Liver (tissue), 9 donors: ENCODE data around the gene SMR3A. TPM values are rescaled to one million over a fixed set of nuclear protein-coding genes. Genes with fewer than 3 reads are reported as not detected.

ENCODE experiments used
- DNase-seq: peaks from one replicate; pipeline ENCODE4 v3.0.0-alpha.2; 2017; ENCODE audit warnings: low spot score
- H3K27ac ChIP-seq, 2 donors: one replicate each; pipeline ENCODE4 v1.7.0; 2013; ENCODE audit warnings: inconsistent platforms in 2 of 2, low read length in 2 of 2, control low read depth in 1 of 2, low read depth in 1 of 2, mild to moderate bottlenecking in 1 of 2
- H3K27me3 ChIP-seq, 4 donors: one replicate each; pipeline versions ENCODE4 v1.6.1 to v1.7.0; 2013; ENCODE audit warnings: low read length in 3 of 4, inconsistent platforms in 1 of 4, mild to moderate bottlenecking in 1 of 4, moderate library complexity in 1 of 4; ENCODE audit not compliant: control insufficient read depth in 4 of 4, insufficient read depth in 4 of 4
- H3K36me3 ChIP-seq, 4 donors: one replicate each; pipeline versions ENCODE4 v1.6.1 to v1.7.0; 2013; ENCODE audit warnings: low read length in 3 of 4, mild to moderate bottlenecking in 3 of 4, low read depth in 1 of 4, moderate library complexity in 1 of 4; ENCODE audit not compliant: control insufficient read depth in 4 of 4, insufficient read depth in 3 of 4
- H3K4me1 ChIP-seq, 4 donors: one replicate each; pipeline versions ENCODE4 v1.6.1 to v1.7.0; 2013; ENCODE audit warnings: low read length in 3 of 4, mild to moderate bottlenecking in 3 of 4, moderate library complexity in 1 of 4; ENCODE audit not compliant: control insufficient read depth in 4 of 4, insufficient read depth in 4 of 4
- H3K4me3 ChIP-seq, 3 donors: one replicate each; pipeline versions ENCODE4 v1.6.1 to v1.7.0; 2013; ENCODE audit warnings: low read length in 3 of 3, control low read depth in 1 of 3, low read depth in 1 of 3, mild to moderate bottlenecking in 1 of 3
- H3K9ac ChIP-seq, 2 donors: one replicate each; pipeline ENCODE4 v1.7.0; 2013; ENCODE audit warnings: low read length in 2 of 2, mild to moderate bottlenecking in 2 of 2, moderate library complexity in 2 of 2, control low read depth in 1 of 2, low read depth in 1 of 2
- H3K9me3 ChIP-seq, 4 donors: one replicate each; pipeline versions ENCODE4 v1.6.1 to v1.7.0; 2013; ENCODE audit warnings: low read length in 3 of 4; ENCODE audit not compliant: control insufficient read depth in 4 of 4
- ATF3 ChIP-seq: IDR thresholded peaks from 2 replicates; pipeline ENCODE4 v1.6.1; 2016; ENCODE audit warnings: antibody characterized with exemption
- EGR1 ChIP-seq, 2 donors: IDR thresholded peaks; 2 replicates each; pipeline ENCODE4 v1.6.1; 2016 to 2018; ENCODE audit warnings: antibody characterized with exemption in 2 of 2, low read depth in 2 of 2
- FOXA1 ChIP-seq: IDR thresholded peaks from 2 replicates; pipeline ENCODE4 v1.6.1; 2016; ENCODE audit warnings: antibody characterized with exemption
- FOXA2 ChIP-seq: IDR thresholded peaks from 2 replicates; pipeline ENCODE4 v1.6.1; 2016; ENCODE audit warnings: antibody characterized with exemption
- HNF4G ChIP-seq: IDR thresholded peaks from 2 replicates; pipeline ENCODE4 v1.6.1; 2016; ENCODE audit warnings: antibody characterized with exemption
- JUND ChIP-seq, 2 donors: IDR thresholded peaks; 2 replicates each; pipeline ENCODE4 v1.6.1; 2016; ENCODE audit warnings: antibody characterized with exemption in 2 of 2
- MAX ChIP-seq: IDR thresholded peaks from 2 replicates; pipeline ENCODE4 v1.6.1; 2016; ENCODE audit warnings: antibody characterized with exemption
- NR2F2 ChIP-seq: IDR thresholded peaks from 2 replicates; pipeline ENCODE4 v1.6.1; 2016; ENCODE audit warnings: antibody characterized with exemption
- RAD21 ChIP-seq, 2 donors: IDR thresholded peaks; 2 replicates each; pipeline ENCODE4 v1.6.1; 2016; ENCODE audit warnings: antibody characterized with exemption in 2 of 2, mild to moderate bottlenecking in 2 of 2
- SP1 ChIP-seq: IDR thresholded peaks from 2 replicates; pipeline ENCODE4 v1.6.1; 2018; ENCODE audit warnings: antibody characterized with exemption, mild to moderate bottlenecking
- YY1 ChIP-seq: IDR thresholded peaks from 2 replicates; pipeline ENCODE4 v1.6.1; 2016; ENCODE audit warnings: antibody characterized with exemption, mild to moderate bottlenecking
- WGBS: extraction: QIAGEN DNeasy Blood & Tissue Kit; methylation state at CpG from one replicate; pipeline ENCODE4 v1.1.7; 2013; 5-methylcytosine and 5-hydroxymethylcytosine counted together
- polyA plus RNA-seq, 2 donors: library from polyadenylated mRNA; stranded (reverse) in 1 of 2; unstranded in 1 of 2; fragments of 200-250 nt in 1 of 2; fragments of >200 nt in 1 of 2; fragmentation: Nextera tagmentation in 1 of 2; extraction: Ambion mirVana in 1 of 2; gene quantifications; one replicate each; pipeline versions ENCODE4 v1.2.1 to v1.2.3, GENCODE V29; 2013 to 2015
- total RNA-seq, 2 donors: library from RNA; depleted of rRNA; stranded (reverse); fragments of >200 nt; gene quantifications; one replicate each; pipeline ENCODE4 v1.2.3, GENCODE V29; 2014
- TF ChIP-seq, protein P1 (sequence below): IDR thresholded peaks from 2 replicates; pipeline ENCODE4 v1.6.1; 2016; ENCODE audit warnings: antibody characterized with exemption
- TF ChIP-seq, protein P2 (sequence below): fragments of 150-350 bp; IDR thresholded peaks from 2 replicates; pipeline ENCODE4 v1.5.1; 2017; ENCODE audit warnings: improper control_type of control experiment, low read depth, low read length; ENCODE audit not compliant: missing input control
- donor health status: healthy.
- donor health status: healthy.
- donor health status: healthy.
- donor health status: healthy.
- donor health status: healthy.

The SMR3A gene
- total and polyA plus RNA-seq, 4 donors, result not detected

GRCh38 chr4:70367813-70368212, 7.3 kb downstream of the SMR3A start:
- H3K9me3 ChIP-seq, result no peaks in the 10 kb centered on the region
- H3K4me1 ChIP-seq, result no peaks in the 10 kb centered on the region
- TF ChIP-seq ATF3 (no peak), EGR1 (IDR thresholded peaks at IDR 0.05; ENCODE audit: low read depth in 2 of 2) (no peak), FOXA2 (no peak), YY1 (no peak), FOXA1 (no peak)
- TF ChIP-seq, protein P1, sequence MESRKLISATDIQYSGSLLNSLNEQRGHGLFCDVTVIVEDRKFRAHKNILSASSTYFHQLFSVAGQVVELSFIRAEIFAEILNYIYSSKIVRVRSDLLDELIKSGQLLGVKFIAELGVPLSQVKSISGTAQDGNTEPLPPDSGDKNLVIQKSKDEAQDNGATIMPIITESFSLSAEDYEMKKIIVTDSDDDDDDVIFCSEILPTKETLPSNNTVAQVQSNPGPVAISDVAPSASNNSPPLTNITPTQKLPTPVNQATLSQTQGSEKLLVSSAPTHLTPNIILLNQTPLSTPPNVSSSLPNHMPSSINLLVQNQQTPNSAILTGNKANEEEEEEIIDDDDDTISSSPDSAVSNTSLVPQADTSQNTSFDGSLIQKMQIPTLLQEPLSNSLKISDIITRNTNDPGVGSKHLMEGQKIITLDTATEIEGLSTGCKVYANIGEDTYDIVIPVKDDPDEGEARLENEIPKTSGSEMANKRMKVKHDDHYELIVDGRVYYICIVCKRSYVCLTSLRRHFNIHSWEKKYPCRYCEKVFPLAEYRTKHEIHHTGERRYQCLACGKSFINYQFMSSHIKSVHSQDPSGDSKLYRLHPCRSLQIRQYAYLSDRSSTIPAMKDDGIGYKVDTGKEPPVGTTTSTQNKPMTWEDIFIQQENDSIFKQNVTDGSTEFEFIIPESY, result no peak
- H3K27ac ChIP-seq, result no peak overlapping the region
- H3K27me3 ChIP-seq, result no peaks in the 10 kb centered on the region
- H3K36me3 ChIP-seq, result no peaks in the 10 kb centered on the region
- H3K9ac ChIP-seq, result no peak overlapping the region
- no peak overlapping the region for H3K4me3 ChIP-seq
- WGBS, result 93% methylated on average over 1 of the region's 1 CpG
- DNase-seq, result no peak

DNA sequence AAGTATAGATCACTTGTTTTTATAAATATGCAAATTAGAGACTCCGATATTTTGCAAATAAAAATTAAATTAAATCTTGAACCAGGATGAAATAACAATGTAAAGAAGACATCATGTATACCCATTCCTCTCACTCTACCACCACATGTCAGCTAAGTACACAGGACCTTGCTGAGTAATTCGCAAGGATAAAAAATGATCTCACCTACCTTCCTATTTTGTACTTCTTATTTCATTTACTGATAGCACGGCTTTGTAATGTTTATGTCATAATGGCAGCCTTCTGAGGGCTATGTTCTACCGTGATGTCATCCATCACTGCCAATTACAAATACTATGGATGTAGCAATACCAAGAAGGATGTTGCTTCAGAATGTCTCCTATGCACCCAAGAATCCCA, 11.4 kb downstream of the SMR3A start:
- H3K4me1 ChIP-seq, result no peaks in the 10 kb centered on the region
- H3K9me3 ChIP-seq, result no peaks in the 10 kb centered on the region
- no peak overlapping the region for H3K4me3 ChIP-seq
- H3K27ac ChIP-seq, result no peak overlapping the region
- no peak for TF ChIP-seq HNF4G
- TF ChIP-seq NR2F2, result no peak
- TF ChIP-seq ATF3, result no peak
- TF ChIP-seq, protein P1, result no peak
- TF ChIP-seq MAX, result no peak
- TF ChIP-seq SP1, result no peak
- TF ChIP-seq FOXA1, result no peak
- TF ChIP-seq EGR1 (IDR thresholded peaks at IDR 0.05; ENCODE audit: low read depth in 2 of 2), result no peak
- TF ChIP-seq, protein P2, sequence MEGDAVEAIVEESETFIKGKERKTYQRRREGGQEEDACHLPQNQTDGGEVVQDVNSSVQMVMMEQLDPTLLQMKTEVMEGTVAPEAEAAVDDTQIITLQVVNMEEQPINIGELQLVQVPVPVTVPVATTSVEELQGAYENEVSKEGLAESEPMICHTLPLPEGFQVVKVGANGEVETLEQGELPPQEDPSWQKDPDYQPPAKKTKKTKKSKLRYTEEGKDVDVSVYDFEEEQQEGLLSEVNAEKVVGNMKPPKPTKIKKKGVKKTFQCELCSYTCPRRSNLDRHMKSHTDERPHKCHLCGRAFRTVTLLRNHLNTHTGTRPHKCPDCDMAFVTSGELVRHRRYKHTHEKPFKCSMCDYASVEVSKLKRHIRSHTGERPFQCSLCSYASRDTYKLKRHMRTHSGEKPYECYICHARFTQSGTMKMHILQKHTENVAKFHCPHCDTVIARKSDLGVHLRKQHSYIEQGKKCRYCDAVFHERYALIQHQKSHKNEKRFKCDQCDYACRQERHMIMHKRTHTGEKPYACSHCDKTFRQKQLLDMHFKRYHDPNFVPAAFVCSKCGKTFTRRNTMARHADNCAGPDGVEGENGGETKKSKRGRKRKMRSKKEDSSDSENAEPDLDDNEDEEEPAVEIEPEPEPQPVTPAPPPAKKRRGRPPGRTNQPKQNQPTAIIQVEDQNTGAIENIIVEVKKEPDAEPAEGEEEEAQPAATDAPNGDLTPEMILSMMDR, result no peak
- no peak for TF ChIP-seq RAD21 (IDR thresholded peaks at IDR 0.05)
- TF ChIP-seq JUND (IDR thresholded peaks at IDR 0.05), result no peak
- no peaks in the 10 kb centered on the region for H3K36me3 ChIP-seq
- WGBS, result 83% methylated on average over 4 of the region's 4 CpGs
- no peak overlapping the region for H3K9ac ChIP-seq
- no peak for DNase-seq
- no peaks in the 10 kb centered on the region for H3K27me3 ChIP-seq
